ENCODE data around the gene GRM3.
"Not testable (repeated sequence)": the region's sequence is repeated elsewhere in the genome, so short reads cannot be mapped to it uniquely, and the experiment has no call there.

Gene GRM3

GRCh38 chr7:86643561-86644281 is at the start of gene GRM3:
TSS of gene GRM3 (plus strand) at chr7:86643909. CDS start at chr7:86765146, 121,237 bp downstream.
- Mint-ChIP-seq H3K4me1 (no peaks in the 10 kb centered on the region), H3K27me3 (no peaks in the 10 kb centered on the region), H3K36me3 (ENCODE audit: insufficient read depth) (no peaks in the 10 kb centered on the region), H3K4me3 (no peak within 1 kb of the TSS), H3K27ac (ENCODE audit: low read depth) (no peak within 1 kb of the TSS), H3K9me3 (no peaks in the 10 kb centered on the region)
- DNase-seq (ENCODE audit: low spot score in 2 of 2) (no peak), ATAC-seq (replicated peaks; ENCODE audit: extremely low read depth, poor library complexity, severe bottlenecking) (no peak)

- Mint-ChIP-seq H3K4me1 (no peaks in the 10 kb centered on the region), H3K36me3 (ENCODE audit: insufficient read depth) (no peaks in the 10 kb centered on the region), H3K27me3 (no peaks in the 10 kb centered on the region), H3K27ac (ENCODE audit: low read depth) (no peak overlapping the region), H3K9me3 (peaks cover 11% of the 10 kb centered on the region), H3K4me3 (no peak overlapping the region)
- ATAC-seq (replicated peaks; ENCODE audit: extremely low read depth, poor library complexity, severe bottlenecking), result no peak
- DNase-seq (ENCODE audit: low spot score in 2 of 2), result no peak
Measured at GRCh38 chr7:86598311-86598710, 45.4 kb upstream of the GRM3 start.

GRCh38 chr7:86598721-86599120 is 45.0 kb upstream of the GRM3 start:
- H3K9me3 Mint-ChIP-seq, result peaks cover 11% of the 10 kb centered on the region
- H3K4me1 Mint-ChIP-seq, result no peaks in the 10 kb centered on the region
- H3K27me3 Mint-ChIP-seq, result no peaks in the 10 kb centered on the region
- no peak for ATAC-seq (replicated peaks; ENCODE audit: extremely low read depth, poor library complexity, severe bottlenecking)
- H3K36me3 Mint-ChIP-seq (ENCODE audit: insufficient read depth), result no peaks in the 10 kb centered on the region
- no peak for DNase-seq (ENCODE audit: low spot score in 2 of 2)
- no peak overlapping the region for H3K27ac Mint-ChIP-seq (ENCODE audit: low read depth)
- H3K4me3 Mint-ChIP-seq, result no peak overlapping the region

- DNase-seq (ENCODE audit: low spot score in 2 of 2), result no peak
- ATAC-seq (replicated peaks; ENCODE audit: extremely low read depth, poor library complexity, severe bottlenecking), result no peak
- H3K27ac Mint-ChIP-seq (ENCODE audit: low read depth), result no peak overlapping the region
- H3K36me3 Mint-ChIP-seq (ENCODE audit: insufficient read depth), result no peaks in the 10 kb centered on the region
- no peaks in the 10 kb centered on the region for H3K27me3 Mint-ChIP-seq
- peaks cover 11% of the 10 kb centered on the region for H3K9me3 Mint-ChIP-seq
- no peak overlapping the region for H3K4me3 Mint-ChIP-seq
- H3K4me1 Mint-ChIP-seq, result no peaks in the 10 kb centered on the region
Measured at GRCh38 chr7:86600506-86601290, 43.0 kb upstream of the GRM3 start.

- H3K9me3 Mint-ChIP-seq, result peaks cover 34% of the 10 kb centered on the region
- not testable (repeated sequence) for H3K4me1 Mint-ChIP-seq; H3K27me3 Mint-ChIP-seq; DNase-seq (ENCODE audit: low spot score in 2 of 2); H3K36me3 Mint-ChIP-seq (ENCODE audit: insufficient read depth); H3K27ac Mint-ChIP-seq (ENCODE audit: low read depth); H3K4me3 Mint-ChIP-seq; ATAC-seq (replicated peaks; ENCODE audit: extremely low read depth, poor library complexity, severe bottlenecking)
Measured at GRCh38 chr7:86615711-86616110, 28.0 kb upstream of the GRM3 start.

GRCh38 chr7:86644282-86645224 is 844 bp downstream of the GRM3 start:
- Mint-ChIP-seq H3K36me3 (ENCODE audit: insufficient read depth) (no peaks in the 10 kb centered on the region), H3K9me3 (no peaks in the 10 kb centered on the region), H3K27me3 (no peaks in the 10 kb centered on the region), H3K27ac (ENCODE audit: low read depth) (no peak overlapping the region), H3K4me3 (no peak overlapping the region), H3K4me1 (no peaks in the 10 kb centered on the region)
- no peak for DNase-seq (ENCODE audit: low spot score in 2 of 2)
- ATAC-seq (replicated peaks; ENCODE audit: extremely low read depth, poor library complexity, severe bottlenecking), result no peak

GRCh38 chr7:86645225-86645608 is 1.5 kb downstream of the GRM3 start:
- ATAC-seq (replicated peaks; ENCODE audit: extremely low read depth, poor library complexity, severe bottlenecking) (no peak), DNase-seq (ENCODE audit: low spot score in 2 of 2) (no peak)
- Mint-ChIP-seq H3K9me3 (no peaks in the 10 kb centered on the region), H3K4me3 (no peak overlapping the region), H3K27ac (ENCODE audit: low read depth) (no peak overlapping the region), H3K4me1 (no peaks in the 10 kb centered on the region), H3K36me3 (ENCODE audit: insufficient read depth) (no peaks in the 10 kb centered on the region), H3K27me3 (no peaks in the 10 kb centered on the region)

GRCh38 chr7:86645676-86646276 is 2.1 kb downstream of the GRM3 start:
- Mint-ChIP-seq H3K4me3 (no peak overlapping the region), H3K36me3 (ENCODE audit: insufficient read depth) (no peaks in the 10 kb centered on the region), H3K27ac (ENCODE audit: low read depth) (no peak overlapping the region), H3K27me3 (no peaks in the 10 kb centered on the region), H3K4me1 (no peaks in the 10 kb centered on the region), H3K9me3 (no peaks in the 10 kb centered on the region)
- DNase-seq (ENCODE audit: low spot score in 2 of 2) (no peak), ATAC-seq (replicated peaks; ENCODE audit: extremely low read depth, poor library complexity, severe bottlenecking) (no peak)

GRCh38 chr7:86647385-86648094 is 3.8 kb downstream of the GRM3 start:
- H3K36me3 Mint-ChIP-seq (ENCODE audit: insufficient read depth), result no peaks in the 10 kb centered on the region
- H3K4me3 Mint-ChIP-seq, result no peak overlapping the region
- H3K27me3 Mint-ChIP-seq, result no peaks in the 10 kb centered on the region
- no peaks in the 10 kb centered on the region for H3K9me3 Mint-ChIP-seq
- DNase-seq (ENCODE audit: low spot score in 2 of 2) (no peak), ATAC-seq (replicated peaks; ENCODE audit: extremely low read depth, poor library complexity, severe bottlenecking) (no peak)
- no peaks in the 10 kb centered on the region for H3K4me1 Mint-ChIP-seq
- no peak overlapping the region for H3K27ac Mint-ChIP-seq (ENCODE audit: low read depth)

- Mint-ChIP-seq H3K4me3 (no peak overlapping the region), H3K4me1 (no peaks in the 10 kb centered on the region), H3K27me3 (no peaks in the 10 kb centered on the region), H3K27ac (ENCODE audit: low read depth) (no peak overlapping the region), H3K9me3 (no peaks in the 10 kb centered on the region), H3K36me3 (ENCODE audit: insufficient read depth) (no peaks in the 10 kb centered on the region)
- no peak for ATAC-seq (replicated peaks; ENCODE audit: extremely low read depth, poor library complexity, severe bottlenecking)
- no peak for DNase-seq (ENCODE audit: low spot score in 2 of 2)
Measured at GRCh38 chr7:86648169-86648568, 4.5 kb downstream of the GRM3 start.

GRCh38 chr7:86653919-86654659 is 10.4 kb downstream of the GRM3 start:
- H3K36me3 Mint-ChIP-seq (ENCODE audit: insufficient read depth), result no peaks in the 10 kb centered on the region
- no peak for ATAC-seq (replicated peaks; ENCODE audit: extremely low read depth, poor library complexity, severe bottlenecking)
- no peaks in the 10 kb centered on the region for H3K4me1 Mint-ChIP-seq
- no peak overlapping the region for H3K27ac Mint-ChIP-seq (ENCODE audit: low read depth)
- no peaks in the 10 kb centered on the region for H3K27me3 Mint-ChIP-seq
- peaks cover 12% of the 10 kb centered on the region for H3K9me3 Mint-ChIP-seq
- no peak overlapping the region for H3K4me3 Mint-ChIP-seq
- no peak for DNase-seq (ENCODE audit: low spot score in 2 of 2)

Data from central memory CD8-positive, alpha-beta T cell (primary cell).